GM23338 (cell line): ENCODE data around the gene CAVIN2. TPM values are rescaled to one million over a fixed set of nuclear protein-coding genes. Genes with fewer than 3 reads are reported as not detected.

Experiments used
- ATAC-seq: fragments of 200-7000 bp; cut with Tn5 transposase; 3 replicates; pipeline ENCODE4 v1.9.1; 2020
- DNase-seq: peaks from one replicate; pipeline ENCODE4 v3.0.0-alpha.2; 2015; ENCODE audit warnings: low spot score
- H2AFZ ChIP-seq: fragments of 200-600 bp; sonication (generic); 2 replicates; pipeline ENCODE4 v1.8.0; 2016; ENCODE audit warnings: antibody characterized with exemption, mild to moderate bottlenecking, moderate library complexity
- H3F3A ChIP-seq: fragments of 200-600 bp; sonication (generic); replicated peaks from 2 replicates; pipeline ENCODE4 v1.8.0; 2017; ENCODE audit warnings: antibody characterized with exemption, mixed run types, low read depth
- H3K27ac ChIP-seq: fragments of 200-600 bp; sonication (generic); 2 replicates; pipeline ENCODE4 v1.6.1; 2016; ENCODE audit warnings: low read depth
- H3K27me3 ChIP-seq: fragments of 200-600 bp; sonication (generic); 2 replicates; pipeline ENCODE4 v1.8.0; 2016; ENCODE audit warnings: mild to moderate bottlenecking, mixed run types, moderate library complexity; ENCODE audit not compliant: insufficient read depth
- H3K36me3 ChIP-seq: fragments of 200-600 bp; sonication (generic); 2 replicates; pipeline ENCODE4 v1.8.0; 2016; ENCODE audit warnings: mild to moderate bottlenecking; ENCODE audit not compliant: insufficient read depth
- H3K4me1 ChIP-seq: fragments of 200-600 bp; sonication (generic); 2 replicates; pipeline ENCODE4 v1.8.0; 2016; ENCODE audit warnings: mild to moderate bottlenecking, moderate library complexity; ENCODE audit not compliant: insufficient read depth
- H3K4me2 ChIP-seq: fragments of 200-600 bp; sonication (generic); 2 replicates; pipeline ENCODE4 v1.7.1; 2017; ENCODE audit warnings: mixed run types
- H3K4me3 ChIP-seq: fragments of 200-600 bp; sonication (generic); 2 replicates; pipeline ENCODE4 v1.6.1; 2016; ENCODE audit warnings: mixed run types
- H3K79me2 ChIP-seq: fragments of 200-600 bp; sonication (generic); replicated peaks from 2 replicates; pipeline ENCODE4 v1.8.0; 2017; ENCODE audit warnings: mild to moderate bottlenecking; ENCODE audit not compliant: insufficient read depth
- H3K9me2 ChIP-seq: fragments of 200-600 bp; sonication (generic); 2 replicates; pipeline ENCODE4 v1.8.0; 2017; ENCODE audit not compliant: insufficient read depth
- H4K20me1 ChIP-seq: fragments of 200-600 bp; sonication (generic); replicated peaks from 2 replicates; pipeline ENCODE4 v1.8.0; 2017; ENCODE audit warnings: mild to moderate bottlenecking; ENCODE audit not compliant: insufficient read depth
- H3K27ac Mint-ChIP-seq: 2 replicates; pipeline ENCODE4 v1.8.0; 2020; ENCODE audit warnings: inconsistent platforms, mild to moderate bottlenecking, moderate library complexity, mixed read lengths
- H3K27me3 Mint-ChIP-seq: 3 replicates; pipeline ENCODE4 v1.8.0; 2022; ENCODE audit warnings: low read depth, mild to moderate bottlenecking, moderate library complexity, mixed read lengths, inconsistent platforms; ENCODE audit not compliant: insufficient read depth, poor library complexity
- H3K36me3 Mint-ChIP-seq: 3 replicates; pipeline ENCODE4 v1.8.0; 2021; ENCODE audit warnings: low read depth, mild to moderate bottlenecking, inconsistent platforms, moderate library complexity, mixed read lengths
- H3K4me1 Mint-ChIP-seq: 3 replicates; pipeline ENCODE4 v1.8.0; 2020; ENCODE audit warnings: mild to moderate bottlenecking, inconsistent platforms, mixed read lengths
- H3K4me3 Mint-ChIP-seq: 3 replicates; pipeline ENCODE4 v1.8.0; 2021; ENCODE audit warnings: moderate library complexity, mild to moderate bottlenecking, inconsistent platforms, mixed read lengths
- H3K9me3 Mint-ChIP-seq: 3 replicates; pipeline ENCODE4 v1.8.0; 2020; ENCODE audit warnings: moderate library complexity, mild to moderate bottlenecking, inconsistent platforms, mixed read lengths
- JUNB ChIP-seq: IDR thresholded peaks from one replicate; pipeline ENCODE4 v1.6.1; 2016; ENCODE audit warnings: antibody characterized with exemption; ENCODE audit not compliant: unreplicated experiment
- STAT1 ChIP-seq: IDR thresholded peaks from one replicate; pipeline ENCODE4 v1.6.1; 2016; ENCODE audit warnings: antibody characterized with exemption; ENCODE audit not compliant: unreplicated experiment
- polyA plus RNA-seq: library from polyadenylated mRNA; unstranded; fragments of >200 nt; fragmentation: Nextera tagmentation; extraction: Ambion mirVana; gene quantifications from 2 replicates; pipeline ENCODE4 v1.2.1, GENCODE V29; 2016
- total RNA-seq: library from RNA; depleted of rRNA; stranded (reverse); fragments of >200 nt; shearing (Covaris generic); gene quantifications from 2 replicates; pipeline ENCODE4 v1.2.3, GENCODE V29; 2014
- TF ChIP-seq, protein P1 (sequence below): IDR thresholded peaks from one replicate; pipeline ENCODE4 v1.6.1; 2018; ENCODE audit warnings: antibody characterized with exemption; ENCODE audit not compliant: unreplicated experiment
- TF ChIP-seq, protein P2 (sequence below), 2 experiments: fragments of 200-600 bp in 1 of 2; sonication (generic) in 1 of 2; conservative IDR thresholded peaks; 2 replicates each; pipeline versions ENCODE4 v1.5.1 to v1.6.1; 2016 to 2017; ENCODE audit warnings: antibody characterized with exemption in 2 of 2, low read depth in 2 of 2, mild to moderate bottlenecking in 2 of 2, moderate library complexity in 1 of 2
- TF ChIP-seq, protein P3 (sequence below): IDR thresholded peaks from 2 replicates; pipeline ENCODE4 v1.6.1; 2016; ENCODE audit warnings: antibody characterized with exemption
- TF ChIP-seq, protein P4 (sequence below): fragments of 250-450 bp; sonication (Bioruptor Pico); IDR thresholded peaks from 2 replicates; pipeline ENCODE4 v1.5.0; 2020; ENCODE audit warnings: mild to moderate bottlenecking, moderate library complexity

CAVIN2 gene
- total and polyA plus RNA-seq, 2 experiments from 2014 or later = 0.07 to 0.15 TPM

DNA sequence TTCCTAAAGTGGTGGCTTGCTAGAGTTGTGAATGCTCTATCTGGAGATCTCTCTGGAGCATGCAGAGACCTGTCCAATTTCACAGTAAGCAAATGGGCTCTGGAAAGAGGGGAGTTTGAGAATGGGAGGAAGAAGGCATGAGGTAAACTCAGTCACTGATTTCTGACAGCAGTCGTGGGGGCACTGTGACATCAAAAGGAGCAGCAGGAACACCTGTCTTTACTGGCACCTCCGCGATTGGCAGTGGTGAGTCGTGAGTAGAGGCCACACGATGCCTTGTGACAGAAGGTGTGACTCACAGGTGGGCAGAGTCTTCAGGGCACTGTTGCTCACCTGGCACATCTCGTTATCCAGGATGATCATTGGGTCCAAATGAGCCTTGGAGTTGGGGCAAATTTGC, 38.8 kb upstream of the CAVIN2 start (continued):
- TF ChIP-seq, protein P1, sequence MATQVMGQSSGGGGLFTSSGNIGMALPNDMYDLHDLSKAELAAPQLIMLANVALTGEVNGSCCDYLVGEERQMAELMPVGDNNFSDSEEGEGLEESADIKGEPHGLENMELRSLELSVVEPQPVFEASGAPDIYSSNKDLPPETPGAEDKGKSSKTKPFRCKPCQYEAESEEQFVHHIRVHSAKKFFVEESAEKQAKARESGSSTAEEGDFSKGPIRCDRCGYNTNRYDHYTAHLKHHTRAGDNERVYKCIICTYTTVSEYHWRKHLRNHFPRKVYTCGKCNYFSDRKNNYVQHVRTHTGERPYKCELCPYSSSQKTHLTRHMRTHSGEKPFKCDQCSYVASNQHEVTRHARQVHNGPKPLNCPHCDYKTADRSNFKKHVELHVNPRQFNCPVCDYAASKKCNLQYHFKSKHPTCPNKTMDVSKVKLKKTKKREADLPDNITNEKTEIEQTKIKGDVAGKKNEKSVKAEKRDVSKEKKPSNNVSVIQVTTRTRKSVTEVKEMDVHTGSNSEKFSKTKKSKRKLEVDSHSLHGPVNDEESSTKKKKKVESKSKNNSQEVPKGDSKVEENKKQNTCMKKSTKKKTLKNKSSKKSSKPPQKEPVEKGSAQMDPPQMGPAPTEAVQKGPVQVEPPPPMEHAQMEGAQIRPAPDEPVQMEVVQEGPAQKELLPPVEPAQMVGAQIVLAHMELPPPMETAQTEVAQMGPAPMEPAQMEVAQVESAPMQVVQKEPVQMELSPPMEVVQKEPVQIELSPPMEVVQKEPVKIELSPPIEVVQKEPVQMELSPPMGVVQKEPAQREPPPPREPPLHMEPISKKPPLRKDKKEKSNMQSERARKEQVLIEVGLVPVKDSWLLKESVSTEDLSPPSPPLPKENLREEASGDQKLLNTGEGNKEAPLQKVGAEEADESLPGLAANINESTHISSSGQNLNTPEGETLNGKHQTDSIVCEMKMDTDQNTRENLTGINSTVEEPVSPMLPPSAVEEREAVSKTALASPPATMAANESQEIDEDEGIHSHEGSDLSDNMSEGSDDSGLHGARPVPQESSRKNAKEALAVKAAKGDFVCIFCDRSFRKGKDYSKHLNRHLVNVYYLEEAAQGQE = no peak
- TF ChIP-seq, protein P2, sequence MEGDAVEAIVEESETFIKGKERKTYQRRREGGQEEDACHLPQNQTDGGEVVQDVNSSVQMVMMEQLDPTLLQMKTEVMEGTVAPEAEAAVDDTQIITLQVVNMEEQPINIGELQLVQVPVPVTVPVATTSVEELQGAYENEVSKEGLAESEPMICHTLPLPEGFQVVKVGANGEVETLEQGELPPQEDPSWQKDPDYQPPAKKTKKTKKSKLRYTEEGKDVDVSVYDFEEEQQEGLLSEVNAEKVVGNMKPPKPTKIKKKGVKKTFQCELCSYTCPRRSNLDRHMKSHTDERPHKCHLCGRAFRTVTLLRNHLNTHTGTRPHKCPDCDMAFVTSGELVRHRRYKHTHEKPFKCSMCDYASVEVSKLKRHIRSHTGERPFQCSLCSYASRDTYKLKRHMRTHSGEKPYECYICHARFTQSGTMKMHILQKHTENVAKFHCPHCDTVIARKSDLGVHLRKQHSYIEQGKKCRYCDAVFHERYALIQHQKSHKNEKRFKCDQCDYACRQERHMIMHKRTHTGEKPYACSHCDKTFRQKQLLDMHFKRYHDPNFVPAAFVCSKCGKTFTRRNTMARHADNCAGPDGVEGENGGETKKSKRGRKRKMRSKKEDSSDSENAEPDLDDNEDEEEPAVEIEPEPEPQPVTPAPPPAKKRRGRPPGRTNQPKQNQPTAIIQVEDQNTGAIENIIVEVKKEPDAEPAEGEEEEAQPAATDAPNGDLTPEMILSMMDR (conservative IDR thresholded peaks at IDR 0.05; ENCODE audit: low read depth in 2 of 2) = no peak

DNA sequence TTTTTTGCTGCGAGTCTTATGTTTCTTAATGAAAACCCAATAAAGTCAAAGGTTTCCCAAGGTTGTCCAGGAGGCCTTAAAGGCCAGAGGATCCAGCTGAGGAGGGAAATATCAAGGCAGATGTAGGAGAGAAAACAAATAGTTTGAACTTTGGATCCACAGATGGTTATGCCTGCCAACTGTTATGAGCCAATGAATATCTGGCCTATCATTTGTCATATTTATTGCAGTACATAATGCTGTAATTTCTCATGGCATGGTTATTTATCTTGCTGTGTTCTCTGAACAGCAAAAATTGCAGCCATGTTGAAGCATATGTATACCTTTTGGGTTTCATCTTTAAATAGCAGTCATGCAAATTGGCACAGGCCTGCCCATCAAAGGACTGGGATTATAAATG, 38.2 kb upstream of the CAVIN2 start:
- Histone ChIP-seq H3F3A (no peaks in the 10 kb centered on the region), H3K4me2 (no peak overlapping the region), H3K4me1 (no peaks in the 10 kb centered on the region), H3K4me3 (no peak overlapping the region), H3K36me3 (no peaks in the 10 kb centered on the region), H3K27me3 (no peaks in the 10 kb centered on the region), H2AFZ (no peak overlapping the region), H3K79me2 (no peaks in the 10 kb centered on the region), H4K20me1 (no peaks in the 10 kb centered on the region), H3K9me2 (no peaks in the 10 kb centered on the region), H3K27ac (no peak overlapping the region)
- Mint-ChIP-seq H3K27me3 (peaks cover 4% of the 10 kb centered on the region), H3K4me1 (no peaks in the 10 kb centered on the region), H3K27ac (no peak overlapping the region), H3K4me3 (no peak overlapping the region), H3K36me3 (no peaks in the 10 kb centered on the region; the same call in 2 of the 3 replicates), H3K9me3 (peaks cover 2% of the 10 kb centered on the region; the same call in 2 of the 3 replicates)
- ATAC-seq (no peak), DNase-seq (no peak)
- TF ChIP-seq, protein P3, sequence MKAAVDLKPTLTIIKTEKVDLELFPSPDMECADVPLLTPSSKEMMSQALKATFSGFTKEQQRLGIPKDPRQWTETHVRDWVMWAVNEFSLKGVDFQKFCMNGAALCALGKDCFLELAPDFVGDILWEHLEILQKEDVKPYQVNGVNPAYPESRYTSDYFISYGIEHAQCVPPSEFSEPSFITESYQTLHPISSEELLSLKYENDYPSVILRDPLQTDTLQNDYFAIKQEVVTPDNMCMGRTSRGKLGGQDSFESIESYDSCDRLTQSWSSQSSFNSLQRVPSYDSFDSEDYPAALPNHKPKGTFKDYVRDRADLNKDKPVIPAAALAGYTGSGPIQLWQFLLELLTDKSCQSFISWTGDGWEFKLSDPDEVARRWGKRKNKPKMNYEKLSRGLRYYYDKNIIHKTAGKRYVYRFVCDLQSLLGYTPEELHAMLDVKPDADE = no peak
- TF ChIP-seq, protein P4, sequence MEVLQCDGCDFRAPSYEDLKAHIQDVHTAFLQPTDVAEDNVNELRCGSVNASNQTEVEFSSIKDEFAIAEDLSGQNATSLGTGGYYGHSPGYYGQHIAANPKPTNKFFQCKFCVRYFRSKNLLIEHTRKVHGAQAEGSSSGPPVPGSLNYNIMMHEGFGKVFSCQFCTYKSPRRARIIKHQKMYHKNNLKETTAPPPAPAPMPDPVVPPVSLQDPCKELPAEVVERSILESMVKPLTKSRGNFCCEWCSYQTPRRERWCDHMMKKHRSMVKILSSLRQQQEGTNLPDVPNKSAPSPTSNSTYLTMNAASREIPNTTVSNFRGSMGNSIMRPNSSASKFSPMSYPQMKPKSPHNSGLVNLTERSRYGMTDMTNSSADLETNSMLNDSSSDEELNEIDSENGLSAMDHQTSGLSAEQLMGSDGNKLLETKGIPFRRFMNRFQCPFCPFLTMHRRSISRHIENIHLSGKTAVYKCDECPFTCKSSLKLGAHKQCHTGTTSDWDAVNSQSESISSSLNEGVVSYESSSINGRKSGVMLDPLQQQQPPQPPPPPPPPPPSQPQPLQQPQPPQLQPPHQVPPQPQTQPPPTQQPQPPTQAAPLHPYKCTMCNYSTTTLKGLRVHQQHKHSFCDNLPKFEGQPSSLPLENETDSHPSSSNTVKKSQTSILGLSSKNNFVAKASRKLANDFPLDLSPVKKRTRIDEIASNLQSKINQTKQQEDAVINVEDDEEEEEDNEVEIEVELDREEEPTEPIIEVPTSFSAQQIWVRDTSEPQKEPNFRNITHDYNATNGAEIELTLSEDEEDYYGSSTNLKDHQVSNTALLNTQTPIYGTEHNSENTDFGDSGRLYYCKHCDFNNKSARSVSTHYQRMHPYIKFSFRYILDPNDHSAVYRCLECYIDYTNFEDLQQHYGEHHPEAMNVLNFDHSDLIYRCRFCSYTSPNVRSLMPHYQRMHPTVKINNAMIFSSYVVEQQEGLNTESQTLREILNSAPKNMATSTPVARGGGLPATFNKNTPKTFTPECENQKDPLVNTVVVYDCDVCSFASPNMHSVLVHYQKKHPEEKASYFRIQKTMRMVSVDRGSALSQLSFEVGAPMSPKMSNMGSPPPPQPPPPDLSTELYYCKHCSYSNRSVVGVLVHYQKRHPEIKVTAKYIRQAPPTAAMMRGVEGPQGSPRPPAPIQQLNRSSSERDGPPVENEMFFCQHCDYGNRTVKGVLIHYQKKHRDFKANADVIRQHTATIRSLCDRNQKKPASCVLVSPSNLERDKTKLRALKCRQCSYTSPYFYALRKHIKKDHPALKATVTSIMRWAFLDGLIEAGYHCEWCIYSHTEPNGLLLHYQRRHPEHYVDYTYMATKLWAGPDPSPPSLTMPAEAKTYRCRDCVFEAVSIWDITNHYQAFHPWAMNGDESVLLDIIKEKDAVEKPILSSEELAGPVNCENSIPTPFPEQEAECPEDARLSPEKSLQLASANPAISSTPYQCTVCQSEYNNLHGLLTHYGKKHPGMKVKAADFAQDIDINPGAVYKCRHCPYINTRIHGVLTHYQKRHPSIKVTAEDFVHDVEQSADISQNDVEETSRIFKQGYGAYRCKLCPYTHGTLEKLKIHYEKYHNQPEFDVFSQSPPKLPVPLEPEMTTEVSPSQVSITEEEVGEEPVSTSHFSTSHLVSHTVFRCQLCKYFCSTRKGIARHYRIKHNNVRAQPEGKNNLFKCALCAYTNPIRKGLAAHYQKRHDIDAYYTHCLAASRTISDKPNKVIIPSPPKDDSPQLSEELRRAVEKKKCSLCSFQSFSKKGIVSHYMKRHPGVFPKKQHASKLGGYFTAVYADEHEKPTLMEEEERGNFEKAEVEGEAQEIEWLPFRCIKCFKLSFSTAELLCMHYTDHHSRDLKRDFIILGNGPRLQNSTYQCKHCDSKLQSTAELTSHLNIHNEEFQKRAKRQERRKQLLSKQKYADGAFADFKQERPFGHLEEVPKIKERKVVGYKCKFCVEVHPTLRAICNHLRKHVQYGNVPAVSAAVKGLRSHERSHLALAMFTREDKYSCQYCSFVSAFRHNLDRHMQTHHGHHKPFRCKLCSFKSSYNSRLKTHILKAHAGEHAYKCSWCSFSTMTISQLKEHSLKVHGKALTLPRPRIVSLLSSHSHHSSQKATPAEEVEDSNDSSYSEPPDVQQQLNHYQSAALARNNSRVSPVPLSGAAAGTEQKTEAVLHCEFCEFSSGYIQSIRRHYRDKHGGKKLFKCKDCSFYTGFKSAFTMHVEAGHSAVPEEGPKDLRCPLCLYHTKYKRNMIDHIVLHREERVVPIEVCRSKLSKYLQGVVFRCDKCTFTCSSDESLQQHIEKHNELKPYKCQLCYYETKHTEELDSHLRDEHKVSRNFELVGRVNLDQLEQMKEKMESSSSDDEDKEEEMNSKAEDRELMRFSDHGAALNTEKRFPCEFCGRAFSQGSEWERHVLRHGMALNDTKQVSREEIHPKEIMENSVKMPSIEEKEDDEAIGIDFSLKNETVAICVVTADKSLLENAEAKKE (CRISPR knock-in tag) = no peak
- TF ChIP-seq STAT1 (no peak), JUNB (no peak)
- TF ChIP-seq, protein P1 = no peak
